K562 (cell line): ENCODE data around the gene STX11. TPM values are rescaled to one million over a fixed set of nuclear protein-coding genes. Genes with fewer than 3 reads are reported as not detected.

Experiments
- ARID2 ChIP-seq: fragments of 450-650 bp; IDR thresholded peaks from 2 replicates; pipeline ENCODE4 v1.6.1; 2017; ENCODE audit warnings: antibody characterized with exemption, mild to moderate bottlenecking
- BHLHE40 ChIP-seq: IDR thresholded peaks from 2 replicates; pipeline ENCODE4 v1.6.1; 2011; ENCODE audit warnings: low read length, improper control_type of control experiment
- BRF1 ChIP-seq: IDR thresholded peaks from 3 replicates; pipeline ENCODE4 v1.6.1; 2011; ENCODE audit warnings: borderline replicate concordance, mild to moderate bottlenecking; ENCODE audit not compliant: insufficient read length; ENCODE audit errors: extremely low read depth
- ESRRB ChIP-seq: fragments of 250-450 bp; sonication (Bioruptor Pico); IDR thresholded peaks from 2 replicates; pipeline ENCODE4 v1.5.0; 2020; ENCODE audit warnings: mild to moderate bottlenecking, moderate library complexity, borderline replicate concordance
- ETV5 ChIP-seq: sonication (generic); formaldehyde crosslinking; IDR thresholded peaks from 2 replicates; pipeline ENCODE4 v1.4.0; 2020; ENCODE audit warnings: low read depth, mild to moderate bottlenecking, missing genetic modification reagents
- HDAC1 ChIP-seq, 2 experiments: fragments of 450-650 bp; IDR thresholded peaks; 2 replicates each; pipeline ENCODE4 v1.6.1; 2016 to 2017; ENCODE audit warnings: inconsistent platforms in 1 of 2, mild to moderate bottlenecking in 1 of 2, moderate library complexity in 1 of 2
- HDAC2 ChIP-seq: fragments of 450-650 bp; IDR thresholded peaks from 2 replicates; pipeline ENCODE4 v1.6.1; 2016; ENCODE audit warnings: mild to moderate bottlenecking
- HEY1 ChIP-seq: fragments of 250-450 bp; sonication (Bioruptor Pico); IDR thresholded peaks from 2 replicates; pipeline ENCODE4 v1.5.0; 2020; ENCODE audit warnings: mild to moderate bottlenecking, moderate library complexity, borderline replicate concordance
- KDM2B ChIP-seq: fragments of 250-450 bp; sonication (Bioruptor Pico); IDR thresholded peaks from 2 replicates; pipeline ENCODE4 v1.8.0; 2021; ENCODE audit warnings: mild to moderate bottlenecking, moderate library complexity
- MBD2 ChIP-seq: sonication (generic); IDR thresholded peaks from 2 replicates; pipeline ENCODE4 v1.6.1; 2016; ENCODE audit warnings: low read depth, borderline replicate concordance
- MCM3 ChIP-seq: fragments of 450-650 bp; IDR thresholded peaks from 2 replicates; pipeline ENCODE4 v1.6.1; 2016
- NEUROD1 ChIP-seq: fragments of 150-350 bp; IDR thresholded peaks from 2 replicates; pipeline ENCODE4 v1.6.1; 2014; ENCODE audit warnings: borderline replicate concordance, low read length, low read depth; ENCODE audit not compliant: partially characterized antibody
- NR1H2 ChIP-seq: sonication (generic); formaldehyde crosslinking; IDR thresholded peaks from 2 replicates; pipeline ENCODE4 v1.4.0; 2020; ENCODE audit warnings: mild to moderate bottlenecking, missing genetic modification reagents
- TARDBP ChIP-seq: fragments of 450-650 bp; IDR thresholded peaks from 2 replicates; pipeline ENCODE4 v1.6.1; 2016
- ZBTB17 ChIP-seq: fragments of 450-650 bp; formaldehyde crosslinking; IDR thresholded peaks from 2 replicates; pipeline ENCODE4 v1.4.0; 2020; ENCODE audit warnings: mild to moderate bottlenecking
- ZC3H11A ChIP-seq: IDR thresholded peaks from 2 replicates; pipeline ENCODE4 v1.6.1; 2012; ENCODE audit warnings: low read depth, low read length, improper control_type of control experiment
- ZNF274 ChIP-seq: IDR thresholded peaks from 2 replicates; pipeline ENCODE4 v1.6.1; 2011; ENCODE audit warnings: low read depth, mild to moderate bottlenecking, low read length, moderate library complexity, borderline replicate concordance
- ZNF583 ChIP-seq: fragments of 250-450 bp; sonication (Bioruptor Pico); IDR thresholded peaks from 2 replicates; pipeline ENCODE4 v1.4.0; 2020
- ZNF584 ChIP-seq: fragments of 200-800 bp; sonication (Bioruptor generic); IDR thresholded peaks from 2 replicates; pipeline ENCODE4 v1.6.1; 2016; ENCODE audit warnings: low read depth, mild to moderate bottlenecking, missing genetic modification characterization, missing compliant biosample characterization
- ZNF778 ChIP-seq: fragments of 450-650 bp; formaldehyde crosslinking; IDR thresholded peaks from 2 replicates; pipeline ENCODE4 v1.4.0; 2020; ENCODE audit warnings: mild to moderate bottlenecking, moderate library complexity
- polyA plus RNA-seq, 8 experiments: library from polyadenylated mRNA; depleted of rRNA in 4 of 8; stranded (reverse) in 5 of 8; unstranded in 3 of 8; fragments of >200 nt; fragmentation: Nextera tagmentation in 2 of 8; fragmentation: Illumina TruSeq in 1 of 8; extraction: Ambion mirVana in 2 of 8; extraction: Trizol in 1 of 8; gene quantifications; 2 replicates each; pipeline versions ENCODE4 v1.2.1 to v1.2.3, GENCODE V29; 2011 to 2014; ENCODE audit warnings: inconsistent platforms in 1 of 8, missing spikeins in 1 of 8
- total RNA-seq, 7 experiments: library from RNA; depleted of rRNA in 6 of 7; stranded (reverse); fragments of >200 nt in 6 of 7; fragmentation: Illumina TruSeq in 2 of 7; extraction: Trizol in 2 of 7; gene quantifications; 2 replicates each; pipeline versions ENCODE4 v1.2.1 to v1.2.3, GENCODE V29; 2011 to 2021; ENCODE audit warnings: low replicate concordance in 1 of 7
- TF ChIP-seq, protein P1 (sequence below): fragments of 250-450 bp; sonication (Bioruptor Pico); IDR thresholded peaks from 2 replicates; pipeline ENCODE4 v1.8.0; 2022; ENCODE audit warnings: moderate library complexity, mild to moderate bottlenecking, inconsistent platforms
- TF ChIP-seq, protein P2 (sequence below): fragments of 450-650 bp; formaldehyde crosslinking; IDR thresholded peaks from 2 replicates; pipeline ENCODE4 v1.4.0; 2020; ENCODE audit warnings: mild to moderate bottlenecking, moderate library complexity
- TF ChIP-seq, protein P3 (sequence below): IDR thresholded peaks from 2 replicates; pipeline ENCODE4 v1.6.1; 2016; ENCODE audit warnings: missing genetic modification characterization, missing compliant biosample characterization
- TF ChIP-seq, protein P4 (sequence below): IDR thresholded peaks from 2 replicates; pipeline ENCODE4 v1.6.1; 2011; ENCODE audit not compliant: insufficient read length; ENCODE audit errors: extremely low read depth
- TF ChIP-seq, protein P5 (sequence below): fragments of 250-450 bp; sonication (Bioruptor Pico); IDR thresholded peaks from 2 replicates; pipeline ENCODE4 v1.6.1; 2021; ENCODE audit warnings: mild to moderate bottlenecking

Gene STX11
- total and polyA plus RNA-seq, 9 of the 15 experiments (the other 6 are each of a cell fraction or from before 2014, with no cell fraction given), result 0.06 to 0.73 (median 0.40) TPM

DNA sequence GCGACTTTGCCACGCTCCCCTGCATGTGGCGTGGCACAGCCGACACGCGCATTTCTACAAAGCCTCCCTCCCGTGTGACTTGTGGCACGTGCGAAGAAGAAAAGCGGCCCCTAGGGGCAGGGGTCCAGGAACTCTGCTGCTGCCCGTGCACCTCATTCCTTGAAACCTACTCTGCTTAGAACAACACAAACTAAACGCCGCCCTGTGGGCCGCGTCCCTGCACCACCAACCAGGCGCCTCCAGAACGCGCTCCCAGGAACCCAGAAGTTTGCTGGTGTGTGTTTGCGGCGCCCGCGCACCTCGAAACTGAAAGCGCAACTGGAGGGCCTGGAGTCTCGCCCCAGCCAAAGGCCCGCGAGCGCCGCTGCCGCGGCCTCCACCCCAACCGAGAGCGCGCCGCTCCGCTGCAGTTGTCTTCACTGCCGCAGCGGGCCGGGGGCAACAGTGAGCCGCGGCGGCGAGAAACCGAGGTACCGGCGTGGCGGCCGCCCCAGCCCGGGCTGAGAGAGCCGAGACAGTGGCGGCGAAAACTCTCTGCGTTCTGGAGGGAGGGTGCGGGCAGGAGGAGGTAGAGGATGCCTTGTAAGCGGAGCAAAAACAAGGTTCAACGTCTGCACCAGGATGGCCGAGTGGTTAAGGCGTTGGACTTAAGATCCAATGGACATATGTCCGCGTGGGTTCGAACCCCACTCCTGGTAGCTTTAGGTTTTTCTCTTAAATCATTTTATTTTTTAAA, 65.8 kb downstream of the STX11 start (continued):
- TF ChIP-seq, protein P1, sequence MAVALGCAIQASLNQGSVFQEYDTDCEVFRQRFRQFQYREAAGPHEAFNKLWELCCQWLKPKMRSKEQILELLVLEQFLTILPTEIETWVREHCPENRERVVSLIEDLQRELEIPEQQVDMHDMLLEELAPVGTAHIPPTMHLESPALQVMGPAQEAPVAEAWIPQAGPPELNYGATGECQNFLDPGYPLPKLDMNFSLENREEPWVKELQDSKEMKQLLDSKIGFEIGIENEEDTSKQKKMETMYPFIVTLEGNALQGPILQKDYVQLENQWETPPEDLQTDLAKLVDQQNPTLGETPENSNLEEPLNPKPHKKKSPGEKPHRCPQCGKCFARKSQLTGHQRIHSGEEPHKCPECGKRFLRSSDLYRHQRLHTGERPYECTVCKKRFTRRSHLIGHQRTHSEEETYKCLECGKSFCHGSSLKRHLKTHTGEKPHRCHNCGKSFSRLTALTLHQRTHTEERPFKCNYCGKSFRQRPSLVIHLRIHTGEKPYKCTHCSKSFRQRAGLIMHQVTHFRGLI, result no peak
- peak; percentile 1 for TF ChIP-seq NEUROD1
- TF ChIP-seq, protein P2, sequence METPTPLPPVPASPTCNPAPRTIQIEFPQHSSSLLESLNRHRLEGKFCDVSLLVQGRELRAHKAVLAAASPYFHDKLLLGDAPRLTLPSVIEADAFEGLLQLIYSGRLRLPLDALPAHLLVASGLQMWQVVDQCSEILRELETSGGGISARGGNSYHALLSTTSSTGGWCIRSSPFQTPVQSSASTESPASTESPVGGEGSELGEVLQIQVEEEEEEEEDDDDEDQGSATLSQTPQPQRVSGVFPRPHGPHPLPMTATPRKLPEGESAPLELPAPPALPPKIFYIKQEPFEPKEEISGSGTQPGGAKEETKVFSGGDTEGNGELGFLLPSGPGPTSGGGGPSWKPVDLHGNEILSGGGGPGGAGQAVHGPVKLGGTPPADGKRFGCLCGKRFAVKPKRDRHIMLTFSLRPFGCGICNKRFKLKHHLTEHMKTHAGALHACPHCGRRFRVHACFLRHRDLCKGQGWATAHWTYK (CRISPR knock-in tag), result peak; percentile 67; the same call in 1 of the 2 replicates
- TF ChIP-seq BRF1, result peak; percentile 73
- TF ChIP-seq ZNF778 (CRISPR knock-in tag), result no peak
- TF ChIP-seq MBD2, result peak; percentile 21; the same call in 1 of the 2 replicates
- TF ChIP-seq NR1H2, result 0 out of 2 replicates have a peak, but pooled peaks have one; percentile 32
- peak; percentile 42 for TF ChIP-seq HDAC2
- TF ChIP-seq ESRRB, result no peak
- no peak for TF ChIP-seq ARID2
- TF ChIP-seq ZNF583 (CRISPR knock-in tag), result no peak
- TF ChIP-seq, protein P3, sequence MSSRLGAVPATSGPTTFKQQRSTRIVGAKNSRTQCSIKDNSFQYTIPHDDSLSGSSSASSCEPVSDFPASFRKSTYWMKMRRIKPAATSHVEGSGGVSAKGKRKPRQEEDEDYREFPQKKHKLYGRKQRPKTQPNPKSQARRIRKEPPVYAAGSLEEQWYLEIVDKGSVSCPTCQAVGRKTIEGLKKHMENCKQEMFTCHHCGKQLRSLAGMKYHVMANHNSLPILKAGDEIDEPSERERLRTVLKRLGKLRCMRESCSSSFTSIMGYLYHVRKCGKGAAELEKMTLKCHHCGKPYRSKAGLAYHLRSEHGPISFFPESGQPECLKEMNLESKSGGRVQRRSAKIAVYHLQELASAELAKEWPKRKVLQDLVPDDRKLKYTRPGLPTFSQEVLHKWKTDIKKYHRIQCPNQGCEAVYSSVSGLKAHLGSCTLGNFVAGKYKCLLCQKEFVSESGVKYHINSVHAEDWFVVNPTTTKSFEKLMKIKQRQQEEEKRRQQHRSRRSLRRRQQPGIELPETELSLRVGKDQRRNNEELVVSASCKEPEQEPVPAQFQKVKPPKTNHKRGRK (tag), result no peak
- peak; percentile 78 for TF ChIP-seq TARDBP
- no peak for TF ChIP-seq HEY1 (CRISPR knock-in tag)
- TF ChIP-seq MCM3, result no peak
- TF ChIP-seq ZNF584 (CRISPR knock-in tag), result no peak
- no peak for TF ChIP-seq KDM2B (CRISPR knock-in tag)
- TF ChIP-seq BHLHE40, result peak; percentile 97
- peak; percentile 65 to 97 for TF ChIP-seq HDAC1 (IDR thresholded peaks at IDR 0.05)
- no peak for TF ChIP-seq ZC3H11A
- peak; percentile 83; the same call in 1 of the 2 replicates for TF ChIP-seq ZNF274
- peak; percentile 78 for TF ChIP-seq ZBTB17 (CRISPR knock-in tag)
- TF ChIP-seq, protein P4, sequence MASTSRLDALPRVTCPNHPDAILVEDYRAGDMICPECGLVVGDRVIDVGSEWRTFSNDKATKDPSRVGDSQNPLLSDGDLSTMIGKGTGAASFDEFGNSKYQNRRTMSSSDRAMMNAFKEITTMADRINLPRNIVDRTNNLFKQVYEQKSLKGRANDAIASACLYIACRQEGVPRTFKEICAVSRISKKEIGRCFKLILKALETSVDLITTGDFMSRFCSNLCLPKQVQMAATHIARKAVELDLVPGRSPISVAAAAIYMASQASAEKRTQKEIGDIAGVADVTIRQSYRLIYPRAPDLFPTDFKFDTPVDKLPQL, result no peak
- TF ChIP-seq ETV5 (CRISPR knock-in tag), result peak; percentile 72
- TF ChIP-seq, protein P5, sequence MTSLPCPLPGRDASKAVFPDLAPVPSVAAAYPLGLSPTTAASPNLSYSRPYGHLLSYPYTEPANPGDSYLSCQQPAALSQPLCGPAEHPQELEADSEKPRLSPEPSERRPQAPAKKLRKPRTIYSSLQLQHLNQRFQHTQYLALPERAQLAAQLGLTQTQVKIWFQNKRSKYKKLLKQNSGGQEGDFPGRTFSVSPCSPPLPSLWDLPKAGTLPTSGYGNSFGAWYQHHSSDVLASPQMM, result no peak
